HUDEP-2 (cell line): ENCODE measurements around the gene MLLT1.
A peak's percentile ranks its signal among the peaks of the same experiment; 100 is the strongest.

Source experiments
- DNase-seq, 76 experiments: peaks; one replicate each; lab custom pipeline; 2025; ENCODE audit not compliant: unreplicated experiment in 76 of 76; lab: John Stamatoyannopoulos, UW

MLLT1 gene

GRCh38 chr19:6275170-6275744, 4.5 kb downstream of the MLLT1 start:
- DNase-seq: no peak

GRCh38 chr19:6274756-6275155, 5.0 kb downstream of the MLLT1 start:
- no peak for DNase-seq

- DNase-seq: no peak
Observed at GRCh38 chr19:6273701-6274601, 5.8 kb downstream of the MLLT1 start.

GRCh38 chr19:6272913-6273600, 6.7 kb downstream of the MLLT1 start:
- no peak for DNase-seq

GRCh38 chr19:6272411-6272791, 7.4 kb downstream of the MLLT1 start:
- no peak for DNase-seq

GRCh38 chr19:6271721-6272410, 7.9 kb downstream of the MLLT1 start:
- no peak for DNase-seq

- DNase-seq: no peak
Observed at GRCh38 chr19:6271251-6271650, 8.5 kb downstream of the MLLT1 start.

- DNase-seq: no peak
Observed at GRCh38 chr19:6270822-6271221, 9.0 kb downstream of the MLLT1 start.

GRCh38 chr19:6270076-6270745, 9.6 kb downstream of the MLLT1 start:
- no peak for DNase-seq

- DNase-seq: no peak
Observed at GRCh38 chr19:6269101-6269886, 10.5 kb downstream of the MLLT1 start.

- no peak for DNase-seq
Observed at GRCh38 chr19:6268382-6268771, 11.4 kb downstream of the MLLT1 start.

GRCh38 chr19:6267552-6268381, 12.0 kb downstream of the MLLT1 start:
- DNase-seq: no peak

GRCh38 chr19:6264803-6265202, 15.0 kb downstream of the MLLT1 start:
- no peak for DNase-seq

GRCh38 chr19:6263735-6264444, 15.9 kb downstream of the MLLT1 start:
- no peak for DNase-seq

- DNase-seq: peak in 1 of 76 experiments; percentile 9
Observed at GRCh38 chr19:6263306-6263705, 16.5 kb downstream of the MLLT1 start.

GRCh38 chr19:6262519-6262918, 17.3 kb downstream of the MLLT1 start:
- no peak for DNase-seq

GRCh38 chr19:6261883-6262282, 17.9 kb downstream of the MLLT1 start:
- DNase-seq: no peak

- DNase-seq: peak in 15 of 76 experiments; percentile 8 to 45 (median 20)
Observed at GRCh38 chr19:6260912-6261650, 18.7 kb downstream of the MLLT1 start.
